Measurements from ENCODE around the gene RAB44. TPM values are rescaled to one million over a fixed set of nuclear protein-coding genes. Genes with fewer than 3 reads are reported as not detected.
A peak's percentile ranks its signal among the peaks of the same experiment; 100 is the strongest.
"Not testable (repeated sequence)": the region's sequence is repeated elsewhere in the genome, so short reads cannot be mapped to it uniquely, and the experiment has no call there.

Gene RAB44
- total RNA-seq, 4 donors from 2014 or later: 0.10 to 0.65 (median 0.26) TPM

- intact Hi-C loops (cut with DNase I; ENCODE audit: low total_unique reads): no loop called here
- 84% methylated on average over 9 to 10 of the region's 10 CpGs for WGBS, 2 donors
Observed at GRCh38 chr6:36722365-36722764, 24.7 kb downstream of the RAB44 start.

GRCh38 chr6:36722879-36723278 lies 25.3 kb downstream of the RAB44 start:
- 63 to 66% methylated on average over 2 of the region's 2 CpGs for WGBS, 2 donors
- intact Hi-C loops (cut with DNase I; ENCODE audit: low total_unique reads): no loop called here
- H3K4me3 ChIP-seq (ENCODE audit: low read depth, poor library complexity, severe bottlenecking): no peak overlapping the region
- DNase-seq (ENCODE audit: low spot score in 2 of 2): no peak
- TF ChIP-seq POLR2A (IDR thresholded peaks at IDR 0.05) (no peak), CTCF (IDR thresholded peaks at IDR 0.05) (no peak)

More at GRCh38 chr6:36722365-36722764, 24.7 kb downstream of the RAB44 start:
- H3K4me3 ChIP-seq (ENCODE audit: low read depth, poor library complexity, severe bottlenecking): no peak overlapping the region
- DNase-seq (ENCODE audit: low spot score in 2 of 2): no peak
- TF ChIP-seq POLR2A (IDR thresholded peaks at IDR 0.05) (no peak), CTCF (IDR thresholded peaks at IDR 0.05) (no peak)

GRCh38 chr6:36723992-36724391 lies 26.4 kb downstream of the RAB44 start:
- intact Hi-C loops (cut with DNase I; ENCODE audit: low total_unique reads): loop anchor here (2.0 kb wide), 1 partner anchor 71 kb away; no protein-coding TSS in a partner anchor
- 90 to 91% methylated on average over 4 of the region's 4 CpGs for WGBS, 2 donors
- DNase-seq (ENCODE audit: low spot score in 2 of 2); H3K4me3 ChIP-seq (ENCODE audit: low read depth, poor library complexity, severe bottlenecking): not testable (repeated sequence)

GRCh38 chr6:36724514-36725390 lies 27.1 kb downstream of the RAB44 start:
- WGBS, 2 donors: 52 to 64% methylated on average over 13 of the region's 13 CpGs
- DNase-seq (ENCODE audit: low spot score in 2 of 2): peak in 1 of 2 donors; percentile 60
- intact Hi-C loops (cut with DNase I; ENCODE audit: low total_unique reads): loop anchor here (2.0 kb wide), 1 partner anchor 72 kb away; no protein-coding TSS in a partner anchor
- H3K4me3 ChIP-seq (ENCODE audit: low read depth, poor library complexity, severe bottlenecking): no peak overlapping the region
- TF ChIP-seq POLR2A (IDR thresholded peaks at IDR 0.05) (no peak), CTCF (IDR thresholded peaks at IDR 0.05) (no peak)

GRCh38 chr6:36725581-36725980 lies 28.0 kb downstream of the RAB44 start:
- no peak overlapping the region for H3K4me3 ChIP-seq (ENCODE audit: low read depth, poor library complexity, severe bottlenecking)
- WGBS, 2 donors: 91 to 96% methylated on average over 7 of the region's 7 CpGs
- TF ChIP-seq CTCF (IDR thresholded peaks at IDR 0.05) (no peak), POLR2A (IDR thresholded peaks at IDR 0.05) (no peak)
- DNase-seq (ENCODE audit: low spot score in 2 of 2): no peak
- intact Hi-C loops (cut with DNase I; ENCODE audit: low total_unique reads): loop anchor here (2.0 kb wide), 1 partner anchor 73 kb away; no protein-coding TSS in a partner anchor

GRCh38 chr6:36727505-36728021 lies 29.9 kb downstream of the RAB44 start:
- no peak for DNase-seq (ENCODE audit: low spot score in 2 of 2)
- intact Hi-C loops (cut with DNase I; ENCODE audit: low total_unique reads): no loop called here
- 40 to 75% methylated on average over 1 to 7 of the region's 7 CpGs for WGBS, 2 donors
- H3K4me3 ChIP-seq (ENCODE audit: low read depth, poor library complexity, severe bottlenecking): no peak overlapping the region
- TF ChIP-seq POLR2A (IDR thresholded peaks at IDR 0.05) (no peak), CTCF (IDR thresholded peaks at IDR 0.05) (no peak)

Measured in lower leg skin (tissue), 4 donors.